K562 (cell line): Measurements from ENCODE around the gene IRX2. TPM values are rescaled to one million over a fixed set of nuclear protein-coding genes. Genes with fewer than 3 reads are reported as not detected.

Experiments
- ATAC-seq: fragments of 200-7000 bp; cut with Tn5 transposase; 3 replicates; pipeline ENCODE4 v1.9.1; 2020; ENCODE audit warnings: moderate library complexity
- BruUV-seq: library from RNA; stranded (reverse); fragments of 400-500 nt; replicated peaks from 2 replicates; lab custom pipeline; 2021; lab: Mats Ljungman, UMichigan
- CTCF ChIA-PET: fragments of 300-600 bp; formaldehyde crosslinking; extraction: SDS; loops from one replicate; lab custom pipeline; 2021; ENCODE audit warnings: low intra/inter-chr PET ratio; lab: Yijun Ruan, JAX
- POLR2A ChIA-PET: fragments of 300-600, 350-650 bp; sonication (Branson Sonifier 250); formaldehyde crosslinking; extraction: SDS; loops from one replicate; lab custom pipeline; 2021; ENCODE audit warnings: antibody characterized with exemption, inconsistent platforms; lab: Yijun Ruan, JAX
- DNase-seq, 4 experiments: peaks; one replicate each; pipeline versions ENCODE4 v3.0.0 to v3.0.0-alpha.2; 2011 to 2018; ENCODE audit warnings: low spot score in 3 of 4, mixed read lengths in 3 of 4; ENCODE audit errors: extremely low read depth in 1 of 4
- FAIRE-seq: peaks from 2 replicates; lab custom pipeline; 2011; peaks lifted over from hg19 to GRCh38; lab: Jason Lieb, UNC
- H2AFZ ChIP-seq: 2 replicates; pipeline ENCODE4 v1.6.0; 2011; ENCODE audit warnings: low read depth, low read length, control low read depth, inconsistent platforms
- H3K27ac ChIP-seq: fragments of 200-600 bp; 3 replicates; pipeline ENCODE4 v1.8.0; 2011; ENCODE audit warnings: low read depth, mild to moderate bottlenecking, control low read depth, inconsistent platforms, low read length, moderate library complexity, mixed read lengths; ENCODE audit errors: extremely low read depth
- H3K27me3 ChIP-seq, 2 experiments: fragments of 300-600 bp in 1 of 2; 2 replicates in 1 of 2; 3 replicates in 1 of 2; pipeline versions ENCODE4 v1.6.0 to v1.8.0; 2011; ENCODE audit warnings: inconsistent platforms in 2 of 2, low read length in 2 of 2, mild to moderate bottlenecking in 1 of 2, mixed read lengths in 1 of 2, moderate library complexity in 1 of 2; ENCODE audit not compliant: control insufficient read depth in 2 of 2, insufficient read depth in 2 of 2
- H3K36me3 ChIP-seq: fragments of 300-600 bp; 3 replicates; pipeline ENCODE4 v1.8.0; 2011; ENCODE audit warnings: mild to moderate bottlenecking, low read length, inconsistent platforms; ENCODE audit not compliant: control insufficient read depth, insufficient read depth
- H3K4me1 ChIP-seq, 2 experiments: fragments of 200-600 bp in 1 of 2; replicated peaks in 1 of 2; 2 replicates in 1 of 2; 3 replicates in 1 of 2; pipeline versions ENCODE4 v1.5.1 to v1.8.0; 2011; ENCODE audit warnings: inconsistent platforms in 2 of 2, low read length in 2 of 2, mild to moderate bottlenecking in 1 of 2, mixed read lengths in 1 of 2, moderate library complexity in 1 of 2; ENCODE audit not compliant: control insufficient read depth in 2 of 2, insufficient read depth in 2 of 2
- H3K4me2 ChIP-seq: 2 replicates; pipeline ENCODE4 v1.6.1; 2011; ENCODE audit warnings: low read length, control low read depth, inconsistent platforms, mixed read lengths; ENCODE audit not compliant: insufficient read depth
- H3K4me3 ChIP-seq: fragments of 200-600 bp; sonication (generic), shearing (Covaris generic); 2 replicates; pipeline ENCODE4 v1.5.1; 2016; ENCODE audit warnings: control low read depth, inconsistent platforms
- H3K79me2 ChIP-seq: fragments of 200-600 bp; 3 replicates; pipeline ENCODE4 v1.8.0; 2011; ENCODE audit warnings: low read length, inconsistent platforms; ENCODE audit not compliant: control insufficient read depth, insufficient read depth
- H3K9ac ChIP-seq, 2 experiments: 2 replicates each; pipeline versions ENCODE4 v1.6.0 to v1.6.1; 2011; ENCODE audit warnings: low read depth in 2 of 2, low read length in 2 of 2, control low read depth in 1 of 2, inconsistent platforms in 1 of 2, mild to moderate bottlenecking in 1 of 2, mixed read lengths in 1 of 2; ENCODE audit not compliant: insufficient read depth in 1 of 2
- H3K9me1 ChIP-seq: one replicate; pipeline ENCODE4 v1.6.0; 2011; ENCODE audit warnings: inconsistent platforms, mild to moderate bottlenecking, low read length, moderate library complexity; ENCODE audit not compliant: control insufficient read depth, insufficient read depth
- H3K9me3 ChIP-seq: replicated peaks from 2 replicates; pipeline ENCODE4 v1.5.1; 2011; ENCODE audit warnings: low read depth, low read length, inconsistent platforms; ENCODE audit not compliant: control insufficient read depth, insufficient read depth
- H4K20me1 ChIP-seq: replicated peaks from 2 replicates; pipeline ENCODE4 v1.6.1; 2011; ENCODE audit warnings: low read length, inconsistent platforms, mixed read lengths; ENCODE audit not compliant: control insufficient read depth, insufficient read depth
- CLOCK ChIP-seq: fragments of 250-450 bp; sonication (Bioruptor Pico); IDR thresholded peaks from 2 replicates; pipeline ENCODE4 v1.4.0; 2020; ENCODE audit warnings: mild to moderate bottlenecking, moderate library complexity, borderline replicate concordance
- ESRRB ChIP-seq: fragments of 250-450 bp; sonication (Bioruptor Pico); IDR thresholded peaks from 2 replicates; pipeline ENCODE4 v1.5.0; 2020; ENCODE audit warnings: mild to moderate bottlenecking, moderate library complexity, borderline replicate concordance
- EWSR1 ChIP-seq: fragments of 450-650 bp; IDR thresholded peaks from 2 replicates; pipeline ENCODE4 v1.6.1; 2018; ENCODE audit warnings: borderline replicate concordance, mild to moderate bottlenecking, low read depth, moderate library complexity; ENCODE audit not compliant: partially characterized antibody
- HNRNPK ChIP-seq: fragments of 200-400 bp; formaldehyde crosslinking; IDR thresholded peaks from one replicate; pipeline ENCODE4 v1.6.1; 2018; ENCODE audit warnings: mild to moderate bottlenecking, low read depth, low read length; ENCODE audit not compliant: poor library complexity, severe bottlenecking
- HOMEZ ChIP-seq: fragments of 250-450 bp; sonication (Bioruptor Pico); IDR thresholded peaks from 2 replicates; pipeline ENCODE4 v1.4.0; 2020; ENCODE audit warnings: mild to moderate bottlenecking, moderate library complexity
- KLF1 ChIP-seq: fragments of 450-650 bp; IDR thresholded peaks from 2 replicates; pipeline ENCODE4 v1.6.1; 2016; ENCODE audit warnings: missing genetic modification characterization, missing compliant biosample characterization
- NCOA1 ChIP-seq: fragments of 450-650 bp; IDR thresholded peaks from 2 replicates; pipeline ENCODE4 v1.6.1; 2016; ENCODE audit warnings: low read depth
- NFIC ChIP-seq: fragments of 450-650 bp; IDR thresholded peaks from 2 replicates; pipeline ENCODE4 v1.6.1; 2017; ENCODE audit warnings: mild to moderate bottlenecking, inconsistent platforms
- SNIP1 ChIP-seq: fragments of 450-650 bp; IDR thresholded peaks from 2 replicates; pipeline ENCODE4 v1.7.1; 2017; ENCODE audit warnings: low read depth, mild to moderate bottlenecking
- SRSF3 ChIP-seq: fragments of 200-400 bp; formaldehyde crosslinking; IDR thresholded peaks from 2 replicates; pipeline ENCODE4 v1.6.1; 2016; ENCODE audit warnings: mild to moderate bottlenecking, low read length, moderate library complexity; ENCODE audit not compliant: insufficient read depth
- TAL1 ChIP-seq: fragments of 450-650 bp; IDR thresholded peaks from 2 replicates; pipeline ENCODE4 v1.6.1; 2016; ENCODE audit warnings: mild to moderate bottlenecking
- USF2 ChIP-seq: sonication (generic); formaldehyde crosslinking; IDR thresholded peaks from 2 replicates; pipeline ENCODE4 v1.5.0; 2020; ENCODE audit warnings: missing genetic modification reagents
- ZBTB17 ChIP-seq: fragments of 450-650 bp; formaldehyde crosslinking; IDR thresholded peaks from 2 replicates; pipeline ENCODE4 v1.4.0; 2020; ENCODE audit warnings: mild to moderate bottlenecking
- ZNF354B ChIP-seq: fragments of 250-450 bp; sonication (Bioruptor Pico); IDR thresholded peaks from 2 replicates; pipeline ENCODE4 v1.4.0; 2020
- WGBS: fragments of 100-300 bp; shearing (Covaris generic); methylation state at CpG from one replicate; pipeline ENCODE4 v1.1.6; 2016; ENCODE audit warnings: low coverage, mixed read lengths; ENCODE audit not compliant: insufficient coverage; ENCODE audit errors: missing lambda C conversion rate; 5-methylcytosine and 5-hydroxymethylcytosine counted together
- in situ Hi-C: fragments of 300-500 bp; cut with MboI; formaldehyde crosslinking; loops from 4 replicates; pipeline ENCODE4 v1.15.0; 2018; ENCODE audit warnings: inconsistent platforms, mixed read lengths
- intact Hi-C: fragments of 100-400 bp; cut with micrococcal nuclease; formaldehyde crosslinking; loops from 2 replicates; pipeline ENCODE4 v1.14.2; 2022
- polyA plus RNA-seq, 8 experiments: library from polyadenylated mRNA; depleted of rRNA in 4 of 8; stranded (reverse) in 5 of 8; unstranded in 3 of 8; fragments of >200 nt; fragmentation: Nextera tagmentation in 2 of 8; fragmentation: Illumina TruSeq in 1 of 8; extraction: Ambion mirVana in 2 of 8; extraction: Trizol in 1 of 8; gene quantifications; 2 replicates each; pipeline versions ENCODE4 v1.2.1 to v1.2.3, GENCODE V29; 2011 to 2014; ENCODE audit warnings: inconsistent platforms in 1 of 8, missing spikeins in 1 of 8
- total RNA-seq, 7 experiments: library from RNA; depleted of rRNA in 6 of 7; stranded (reverse); fragments of >200 nt in 6 of 7; fragmentation: Illumina TruSeq in 2 of 7; extraction: Trizol in 2 of 7; gene quantifications; 2 replicates each; pipeline versions ENCODE4 v1.2.1 to v1.2.3, GENCODE V29; 2011 to 2021; ENCODE audit warnings: low replicate concordance in 1 of 7

Gene IRX2
- total and polyA plus RNA-seq, 9 of the 15 experiments (the other 6 are each of a cell fraction or from before 2014, with no cell fraction given), result 0.13 TPM; not detected in 8

- Histone ChIP-seq H3K4me2 (no peak overlapping the region), H3K27me3 (peaks cover 15 to 72% of the 10 kb centered on the region in 2 experiments), H3K9ac (no peak overlapping the region), H3K4me3 (no peak overlapping the region), H3K9me1 (peaks cover 2% of the 10 kb centered on the region), H3K4me1 (no peaks in the 10 kb centered on the region), H2AFZ (no peak overlapping the region), H4K20me1 (peaks cover 3% of the 10 kb centered on the region; the same call in 1 of the 2 replicates), H3K9me3 (no peaks in the 10 kb centered on the region), H3K27ac (no peak overlapping the region), H3K36me3 (no peaks in the 10 kb centered on the region), H3K79me2 (no peaks in the 10 kb centered on the region)
- ATAC-seq (no peak), FAIRE-seq (no peak), DNase-seq (no peak)
- in situ Hi-C loops, result no loop called here
- ChIA-PET POLR2A (no interaction called here), CTCF (no interaction called here)
- no TSS peak for BruUV-seq
- intact Hi-C loops, result no loop called here
- under 1% methylated on average over 13 of the region's 13 CpGs for WGBS
- TF ChIP-seq ESRRB (CRISPR knock-in tag), result no peak
- no peak for TF ChIP-seq HOMEZ (CRISPR knock-in tag)
- no peak for TF ChIP-seq CLOCK (CRISPR knock-in tag)
- TF ChIP-seq NFIC, result no peak
- no peak for TF ChIP-seq KLF1
- no peak for TF ChIP-seq SNIP1
- no peak for TF ChIP-seq ZNF354B (CRISPR knock-in tag)
- no peak for TF ChIP-seq USF2
- no peak for TF ChIP-seq EWSR1
- TF ChIP-seq TAL1, result no peak
- no peak for TF ChIP-seq ZBTB17 (CRISPR knock-in tag)
- no peak for TF ChIP-seq HNRNPK
- TF ChIP-seq SRSF3, result no peak
- TF ChIP-seq NCOA1, result no peak
Observed at GRCh38 chr5:2703041-2703440, 48.4 kb downstream of the IRX2 start.
